ENCODE measurements around the gene RFWD3.
A peak's percentile ranks its signal among the peaks of the same experiment; 100 is the strongest.

The RFWD3 gene

DNA sequence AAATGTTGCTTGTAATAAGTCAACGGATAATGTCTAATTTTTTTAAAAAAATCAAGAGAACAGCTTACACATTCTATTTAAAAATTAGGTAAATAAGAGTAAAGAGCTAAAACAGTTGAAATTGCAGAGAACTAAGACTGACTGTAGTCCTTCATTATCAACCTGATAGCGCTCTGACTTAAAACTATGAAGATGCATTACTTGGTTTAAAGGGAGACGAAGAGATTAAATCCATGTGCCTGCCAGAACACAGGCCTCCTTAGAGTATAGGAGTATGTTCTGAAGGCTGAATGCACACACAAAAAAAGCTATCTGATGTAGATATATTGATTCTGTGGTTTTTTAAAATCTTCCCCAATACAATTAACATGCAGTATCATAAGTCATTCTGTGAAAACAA lies 88.2 kb downstream of the RFWD3 start:
- DNase-seq (ENCODE audit: low read depth): no peak

DNA sequence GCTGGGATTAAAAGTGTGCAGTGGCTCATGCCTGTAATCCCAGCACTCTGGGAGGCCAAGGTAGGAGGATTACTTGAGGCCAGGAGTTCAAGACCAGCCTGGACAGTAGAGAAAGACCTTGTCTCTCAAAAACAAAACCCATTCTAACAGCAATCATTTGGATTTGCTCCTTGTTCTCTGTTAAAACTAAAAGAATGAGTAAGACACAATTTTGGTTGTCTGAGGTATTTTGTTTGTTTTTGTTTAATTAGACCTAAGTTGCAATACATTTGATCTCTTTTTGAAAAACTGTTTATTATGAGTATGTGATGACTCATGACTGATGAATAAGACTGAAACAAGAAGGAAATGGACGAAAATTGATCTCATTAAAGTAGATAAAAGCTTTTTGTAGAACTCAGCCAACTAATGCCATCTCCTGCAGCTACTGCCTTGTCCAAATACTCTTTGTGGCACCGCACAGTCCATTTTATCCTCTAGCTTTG lies 88.8 kb downstream of the RFWD3 start:
- peak; percentile 69 for DNase-seq (ENCODE audit: low read depth)

DNA sequence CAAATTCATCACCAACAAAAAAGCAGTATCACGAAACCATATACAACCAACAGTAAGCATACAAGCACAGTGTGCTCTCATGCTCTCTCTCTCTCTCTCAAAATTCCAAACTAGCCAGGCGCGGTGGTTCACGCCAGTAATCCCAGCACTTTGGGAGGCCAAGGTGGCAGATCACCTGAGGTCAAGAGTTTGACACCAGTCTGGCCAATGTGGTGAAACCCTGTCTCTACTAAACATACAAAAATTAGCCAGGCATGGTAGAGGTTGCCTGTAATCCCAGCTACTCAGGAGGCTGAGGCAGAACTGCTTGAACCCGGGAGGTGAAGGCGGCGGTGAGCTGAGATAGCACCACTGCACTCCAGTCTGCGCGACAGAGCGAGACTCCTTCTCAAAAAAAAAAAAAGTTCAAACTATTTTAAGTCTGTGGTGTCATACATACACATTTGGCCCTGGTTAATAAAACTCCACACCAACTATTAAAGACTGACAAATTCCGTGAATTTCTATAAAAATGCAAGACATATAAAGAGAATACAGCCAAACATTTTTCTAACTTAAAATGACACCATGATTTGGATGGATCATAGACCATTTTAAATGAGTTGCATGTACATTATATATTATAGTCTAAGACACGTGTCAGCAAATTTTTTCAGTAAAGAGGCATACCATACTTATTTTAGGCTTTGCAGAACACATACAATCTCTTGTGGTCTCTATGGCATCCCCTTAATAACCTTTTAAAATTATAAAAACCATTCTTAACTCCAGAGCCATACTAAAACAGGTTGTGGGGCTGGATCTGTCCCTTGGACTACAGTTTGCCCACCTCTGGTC lies 90.7 kb downstream of the RFWD3 start:
- no peak for DNase-seq (ENCODE audit: low read depth)

GRCh38 chr16:74575175-74575806 lies 91.4 kb downstream of the RFWD3 start:
- DNase-seq (ENCODE audit: low read depth): no peak

DNA sequence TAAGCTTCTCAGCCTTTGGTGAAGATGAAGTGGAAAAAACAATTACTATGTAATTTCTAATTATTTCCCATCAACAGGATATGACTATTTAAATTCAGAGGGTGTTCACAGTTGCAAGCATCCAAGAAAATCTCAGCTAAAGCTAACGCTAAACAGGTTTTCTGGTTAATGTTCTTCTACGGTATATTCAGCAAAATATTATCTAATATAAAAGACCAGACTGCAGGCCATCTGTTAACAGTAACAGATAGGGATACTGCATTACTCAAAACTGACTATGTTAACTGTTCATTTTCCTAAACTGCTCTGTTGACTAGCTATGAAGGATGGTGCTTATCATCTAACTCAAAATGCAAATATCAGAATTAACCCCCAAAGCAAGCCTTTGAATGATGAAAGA lies 92.5 kb downstream of the RFWD3 start:
- DNase-seq (ENCODE audit: low read depth): no peak

- no peak for DNase-seq (ENCODE audit: low read depth)
Observed at GRCh38 chr16:74573622-74574021, 93.1 kb downstream of the RFWD3 start.
